ENCODE data around the gene LIF. TPM values are rescaled to one million over a fixed set of nuclear protein-coding genes. Genes with fewer than 3 reads are reported as not detected.

Gene LIF
- total and polyA plus RNA-seq, 9 donors = 0.35 to 8.3 (median 1.9) TPM

GRCh38 chr22:30226192-30226832 is 20.2 kb downstream of the LIF start:
- Histone ChIP-seq H3K9me3 (no peaks in the 10 kb centered on the region), H3K27me3 (no peaks in the 10 kb centered on the region), H3K4me1 (ENCODE audit: insufficient read depth) (no peaks in the 10 kb centered on the region), H3K36me3 (no peaks in the 10 kb centered on the region), H3K27ac (no peak overlapping the region), H3K4me3 (no peak overlapping the region)
- TF ChIP-seq CTCF (IDR thresholded peaks at IDR 0.05) (no peak), POLR2A (IDR thresholded peaks at IDR 0.05) (no peak)
- intact Hi-C loops (cut with DNase I) = no loop called here
- DNase-seq = no peak
- 88 to 94% (median 91%) methylated on average over 11 of the region's 11 CpGs for WGBS, 3 donors

GRCh38 chr22:30225220-30225927 is 21.2 kb downstream of the LIF start:
- Histone ChIP-seq H3K36me3 (no peaks in the 10 kb centered on the region), H3K4me1 (ENCODE audit: insufficient read depth) (no peaks in the 10 kb centered on the region), H3K27ac (no peak overlapping the region), H3K4me3 (no peak overlapping the region), H3K9me3 (no peaks in the 10 kb centered on the region), H3K27me3 (no peaks in the 10 kb centered on the region)
- 92 to 95% (median 93%) methylated on average over 7 of the region's 7 CpGs for WGBS, 3 donors
- TF ChIP-seq EP300 (IDR thresholded peaks at IDR 0.05) (no peak), CTCF (IDR thresholded peaks at IDR 0.05) (no peak), POLR2A (IDR thresholded peaks at IDR 0.05) (no peak)
- DNase-seq = no peak
- intact Hi-C loops (cut with DNase I) = no loop called here

- no peak for DNase-seq
- H3K27ac ChIP-seq = no peak overlapping the region
- no peak for TF ChIP-seq POLR2A (IDR thresholded peaks at IDR 0.05)
- TF ChIP-seq CTCF (IDR thresholded peaks at IDR 0.05) = no peak
- TF ChIP-seq EP300 (IDR thresholded peaks at IDR 0.05) = no peak
- intact Hi-C loops (cut with DNase I) = no loop called here
- no peaks in the 10 kb centered on the region for H3K36me3 ChIP-seq
- H3K27me3 ChIP-seq = no peaks in the 10 kb centered on the region
- WGBS, 3 donors = 58 to 81% (median 63%) methylated on average over 11 of the region's 11 CpGs
- H3K4me3 ChIP-seq = no peak overlapping the region
- no peaks in the 10 kb centered on the region for H3K9me3 ChIP-seq
- no peaks in the 10 kb centered on the region for H3K4me1 ChIP-seq (ENCODE audit: insufficient read depth)
These were observed 22.2 kb downstream of the LIF start for GRCh38 chr22:30224161-30224857.

- no peaks in the 10 kb centered on the region for H3K27me3 ChIP-seq
- intact Hi-C loops (cut with DNase I) = no loop called here
- no peak overlapping the region for H3K27ac ChIP-seq
- no peaks in the 10 kb centered on the region for H3K36me3 ChIP-seq
- H3K9me3 ChIP-seq = no peaks in the 10 kb centered on the region
- TF ChIP-seq POLR2A (IDR thresholded peaks at IDR 0.05) (no peak), EP300 (IDR thresholded peaks at IDR 0.05) (no peak), CTCF (IDR thresholded peaks at IDR 0.05) (no peak)
- no peak for DNase-seq
- no peaks in the 10 kb centered on the region for H3K4me1 ChIP-seq (ENCODE audit: insufficient read depth)
- no peak overlapping the region for H3K4me3 ChIP-seq
- 13 to 29% (median 22%) methylated on average over 15 of the region's 15 CpGs for WGBS, 3 donors
These were observed 23.3 kb downstream of the LIF start for GRCh38 chr22:30223303-30223702.
